CD8-positive, alpha-beta memory T cell (primary cell): ENCODE results near the gene MMP15. TPM values are rescaled to one million over a fixed set of nuclear protein-coding genes. Genes with fewer than 3 reads are reported as not detected.

Source experiments
- CTCF ChIA-PET: fragments of 350-600 bp; sonication (Branson Sonifier 250); formaldehyde crosslinking; loops from one replicate; lab custom pipeline; 2021; ENCODE audit warnings: antibody characterized with exemption; lab: Charles Lee
- POLR2A ChIA-PET: fragments of 350-600 bp; sonication (Branson Sonifier 250); formaldehyde crosslinking; loops from one replicate; lab custom pipeline; 2021; ENCODE audit warnings: antibody characterized with exemption; lab: Charles Lee
- DNase-seq, 5 donors: peaks; one replicate each; pipeline versions ENCODE4 v3.0.0 to v3.0.0-alpha.2; 2020 to 2022; ENCODE audit warnings: mixed read lengths in 1 of 5
- H3K27ac ChIP-seq: one replicate; pipeline ENCODE4 v1.7.0; 2013; ENCODE audit warnings: low read depth, mild to moderate bottlenecking, low read length, moderate library complexity
- H3K27me3 ChIP-seq: 2 replicates; pipeline ENCODE4 v1.7.0; 2013; ENCODE audit warnings: low read length, mild to moderate bottlenecking; ENCODE audit not compliant: insufficient read depth, poor library complexity, severe bottlenecking
- H3K36me3 ChIP-seq: 2 replicates; pipeline ENCODE4 v1.7.0; 2013; ENCODE audit warnings: mild to moderate bottlenecking, low read length, moderate library complexity; ENCODE audit not compliant: insufficient read depth
- H3K4me1 ChIP-seq: 2 replicates; pipeline ENCODE4 v1.7.0; 2013; ENCODE audit warnings: mild to moderate bottlenecking, low read length, moderate library complexity; ENCODE audit not compliant: insufficient read depth
- H3K4me3 ChIP-seq: 2 replicates; pipeline ENCODE4 v1.7.0; 2013; ENCODE audit warnings: mild to moderate bottlenecking, low read length
- H3K9me3 ChIP-seq: 2 replicates; pipeline ENCODE4 v1.7.0; 2013; ENCODE audit warnings: mild to moderate bottlenecking, low read length
- H3K27ac Mint-ChIP-seq, 8 donors: one replicate each; pipeline ENCODE4 v1.8.0; 2020 to 2021; ENCODE audit warnings: mixed read lengths in 8 of 8, mild to moderate bottlenecking in 6 of 8, inconsistent platforms in 3 of 8, moderate library complexity in 3 of 8
- H3K27me3 Mint-ChIP-seq, 2 donors: one replicate each; pipeline ENCODE4 v1.8.0; 2020 to 2021; ENCODE audit warnings: mixed read lengths in 2 of 2, mild to moderate bottlenecking in 1 of 2, moderate library complexity in 1 of 2
- H3K36me3 Mint-ChIP-seq, 3 donors: one replicate each; pipeline ENCODE4 v1.8.0; 2020 to 2021; ENCODE audit warnings: mixed read lengths in 3 of 3, inconsistent platforms in 1 of 3, mild to moderate bottlenecking in 1 of 3
- H3K4me1 Mint-ChIP-seq, 3 donors: one replicate each; pipeline ENCODE4 v1.8.0; 2020 to 2021; ENCODE audit warnings: mixed read lengths in 3 of 3, inconsistent platforms in 1 of 3, mild to moderate bottlenecking in 1 of 3
- H3K4me3 Mint-ChIP-seq, 7 donors: one replicate each; pipeline ENCODE4 v1.8.0; 2020 to 2021; ENCODE audit warnings: mixed read lengths in 7 of 7, mild to moderate bottlenecking in 6 of 7, moderate library complexity in 4 of 7, inconsistent platforms in 2 of 7
- H3K9me3 Mint-ChIP-seq, 5 donors: one replicate each; pipeline ENCODE4 v1.8.0; 2020 to 2022; ENCODE audit warnings: mixed read lengths in 5 of 5, mild to moderate bottlenecking in 3 of 5, moderate library complexity in 2 of 5, inconsistent platforms in 1 of 5
- polyA plus RNA-seq: library from polyadenylated mRNA; unstranded; fragments of 300-500 nt; fragmentation: Illumina TruSeq; gene quantifications from one replicate; pipeline ENCODE4 v1.2.3, GENCODE V29; 2021
- total RNA-seq, 2 experiments: library from RNA; stranded (reverse); gene quantifications; one replicate each; pipeline ENCODE4 v1.2.3, GENCODE V29; 2021

The MMP15 gene
- total and polyA plus RNA-seq, 3 experiments from 2014 or later, result 0.16 to 1.1 (median 0.97) TPM

GRCh38 chr16:58021661-58022551, 3.6 kb upstream of the MMP15 start:
- no peak for DNase-seq
- H3K27ac ChIP-seq, result no peak overlapping the region
- no peaks in the 10 kb centered on the region for H3K9me3 Mint-ChIP-seq
- POLR2A ChIA-PET, result no interaction called here
- peaks cover 0 to 22% (median 4%) of the 10 kb centered on the region in 3 donors for H3K36me3 Mint-ChIP-seq
- peak overlapping the region in 1 of 8 donors; percentile 41 for H3K27ac Mint-ChIP-seq
- H3K4me3 Mint-ChIP-seq, result no peak overlapping the region
- peaks cover 16% of the 10 kb centered on the region for H3K4me1 ChIP-seq
- no peak overlapping the region for H3K4me3 ChIP-seq
- H3K27me3 ChIP-seq, result no peaks in the 10 kb centered on the region
- peaks cover 12 to 28% (median 20%) of the 10 kb centered on the region in 3 donors for H3K4me1 Mint-ChIP-seq
- CTCF ChIA-PET, result no interaction called here
- H3K27me3 Mint-ChIP-seq, result peaks cover 0 to 3% of the 10 kb centered on the region in 2 donors
- no peaks in the 10 kb centered on the region for H3K9me3 ChIP-seq
- peaks cover 3% of the 10 kb centered on the region for H3K36me3 ChIP-seq

- ChIA-PET POLR2A (no interaction called here), CTCF (interaction anchor here (1.3 to 1.5 kb wide), 4 partner anchors 10 to 115 kb away, joined by 3 to 4 read pairs (median 4); no protein-coding TSS in a partner anchor)
Measured at GRCh38 chr16:58022601-58023371, 2.8 kb upstream of the MMP15 start.

GRCh38 chr16:58024486-58025350, 836 bp upstream of the MMP15 start:
- POLR2A ChIA-PET, result interaction anchor here (0.6 kb wide), 3 partner anchors 43 to 898 kb away, joined by 3 to 5 read pairs (median 5); no protein-coding TSS in a partner anchor
- Histone ChIP-seq H3K36me3 (no peaks in the 10 kb centered on the region), H3K27me3 (no peaks in the 10 kb centered on the region), H3K9me3 (no peaks in the 10 kb centered on the region), H3K4me1 (peaks cover 16% of the 10 kb centered on the region), H3K27ac (no peak overlapping the region), H3K4me3 (peak overlapping the region; percentile 66)
- H3K4me3 Mint-ChIP-seq, result peak overlapping the region; percentile 89 to 94 (median 93)
- peak overlapping the region in 6 of 8 donors; percentile 82 to 89 (median 88) for H3K27ac Mint-ChIP-seq
- peaks cover 0 to 8% (median 4%) of the 10 kb centered on the region in 3 donors for H3K36me3 Mint-ChIP-seq
- H3K27me3 Mint-ChIP-seq, result peaks cover 0 to 6% of the 10 kb centered on the region in 2 donors
- no peaks in the 10 kb centered on the region for H3K9me3 Mint-ChIP-seq
- H3K4me1 Mint-ChIP-seq, result peaks cover 14 to 27% (median 20%) of the 10 kb centered on the region in 3 donors
- CTCF ChIA-PET, result interaction anchor here (1.0 to 3.1 kb wide), 4 partner anchors 10 to 105 kb away, joined by 3 to 12 read pairs (median 4); partner anchors contain the start of gene CFAP20
- peak in 2 of 5 donors; percentile 9 for DNase-seq

More at GRCh38 chr16:58022601-58023371, 2.8 kb upstream of the MMP15 start:
- H3K4me3 ChIP-seq, result no peak overlapping the region
- H3K27ac ChIP-seq, result no peak overlapping the region
- H3K9me3 ChIP-seq, result no peaks in the 10 kb centered on the region
- Mint-ChIP-seq H3K27ac (no peak overlapping the region), H3K9me3 (no peaks in the 10 kb centered on the region), H3K27me3 (peaks cover 0 to 3% of the 10 kb centered on the region in 2 donors), H3K4me1 (peaks cover 12 to 28% (median 20%) of the 10 kb centered on the region in 3 donors), H3K36me3 (peaks cover 0 to 22% (median 4%) of the 10 kb centered on the region in 3 donors), H3K4me3 (peak overlapping the region in 2 of 7 donors; percentile 33 to 52)
- no peak for DNase-seq
- H3K27me3 ChIP-seq, result no peaks in the 10 kb centered on the region
- H3K4me1 ChIP-seq, result peaks cover 16% of the 10 kb centered on the region
- H3K36me3 ChIP-seq, result peaks cover 3% of the 10 kb centered on the region

- Mint-ChIP-seq H3K4me1 (peaks cover 7 to 15% (median 9%) of the 10 kb centered on the region in 3 donors), H3K27me3 (peaks cover 0 to 6% of the 10 kb centered on the region in 2 donors), H3K9me3 (no peaks in the 10 kb centered on the region), H3K4me3 (peak overlapping the region; percentile 42 to 83 (median 66)), H3K36me3 (peaks cover 0 to 5% (median 0%) of the 10 kb centered on the region in 3 donors), H3K27ac (no peak overlapping the region)
- ChIA-PET CTCF (interaction anchor here (1.2 to 3.1 kb wide), 2 partner anchors 101 to 281 kb away, joined by 4 to 12 read pairs; no protein-coding TSS in a partner anchor), POLR2A (interaction anchor here (0.9 kb wide), 1 partner anchor 103 kb away, joined by 10 read pairs; the partner anchor contains the start of gene CFAP20)
- peak overlapping the region; percentile 66 for H3K4me3 ChIP-seq
- no peaks in the 10 kb centered on the region for H3K36me3 ChIP-seq
- no peaks in the 10 kb centered on the region for H3K9me3 ChIP-seq
- no peak for DNase-seq
- H3K27me3 ChIP-seq, result no peaks in the 10 kb centered on the region
- no peak overlapping the region for H3K27ac ChIP-seq
- peaks cover 10% of the 10 kb centered on the region for H3K4me1 ChIP-seq
Measured at GRCh38 chr16:58026139-58026704, 668 bp downstream of the MMP15 start.

- CTCF ChIA-PET, result interaction anchor here (1.2 to 3.1 kb wide), 3 partner anchors 101 to 280 kb away, joined by 3 to 12 read pairs (median 4); no protein-coding TSS in a partner anchor
- H3K27me3 Mint-ChIP-seq, result peaks cover 0 to 6% of the 10 kb centered on the region in 2 donors
- POLR2A ChIA-PET, result interaction anchor here (0.9 kb wide), 1 partner anchor 103 kb away, joined by 10 read pairs; the partner anchor contains the start of gene CFAP20
- Histone ChIP-seq H3K27ac (no peak overlapping the region), H3K4me3 (peak overlapping the region; percentile 66), H3K36me3 (no peaks in the 10 kb centered on the region), H3K9me3 (no peaks in the 10 kb centered on the region), H3K27me3 (no peaks in the 10 kb centered on the region), H3K4me1 (peaks cover 10% of the 10 kb centered on the region)
- peaks cover 7 to 15% (median 9%) of the 10 kb centered on the region in 3 donors for H3K4me1 Mint-ChIP-seq
- H3K9me3 Mint-ChIP-seq, result no peaks in the 10 kb centered on the region
- peaks cover 0 to 5% (median 0%) of the 10 kb centered on the region in 3 donors for H3K36me3 Mint-ChIP-seq
- peak overlapping the region; percentile 42 to 83 (median 66) for H3K4me3 Mint-ChIP-seq
- H3K27ac Mint-ChIP-seq, result no peak overlapping the region
- no peak for DNase-seq
Measured at GRCh38 chr16:58026705-58027160, 1.2 kb downstream of the MMP15 start.

GRCh38 chr16:58027161-58027915, 1.8 kb downstream of the MMP15 start:
- ChIA-PET CTCF (interaction anchor here (1.3 to 3.1 kb wide), 2 partner anchors 100 to 127 kb away, joined by 3 to 12 read pairs; no protein-coding TSS in a partner anchor), POLR2A (no interaction called here)
- H3K27ac ChIP-seq, result no peak overlapping the region
- no peaks in the 10 kb centered on the region for H3K27me3 ChIP-seq
- peak overlapping the region in 6 of 7 donors; percentile 13 to 86 (median 67) for H3K4me3 Mint-ChIP-seq
- H3K4me1 ChIP-seq, result peaks cover 10% of the 10 kb centered on the region
- H3K27me3 Mint-ChIP-seq, result peaks cover 0 to 6% of the 10 kb centered on the region in 2 donors
- H3K27ac Mint-ChIP-seq, result no peak overlapping the region
- no peaks in the 10 kb centered on the region for H3K36me3 ChIP-seq
- no peak for DNase-seq
- H3K4me1 Mint-ChIP-seq, result peaks cover 7 to 15% (median 9%) of the 10 kb centered on the region in 3 donors
- peaks cover 0 to 5% (median 0%) of the 10 kb centered on the region in 3 donors for H3K36me3 Mint-ChIP-seq
- no peak overlapping the region for H3K4me3 ChIP-seq
- no peaks in the 10 kb centered on the region for H3K9me3 ChIP-seq
- no peaks in the 10 kb centered on the region for H3K9me3 Mint-ChIP-seq
